T-helper 1 cell (primary cell): ENCODE data around the gene SLC12A3.
"Not testable (repeated sequence)": the region's sequence is repeated elsewhere in the genome, so short reads cannot be mapped to it uniquely, and the experiment has no call there.

Experiments used
- DNase-seq, 5 donors: peaks; one replicate each; pipeline ENCODE4 v3.0.0-alpha.2; 2012 to 2020

The SLC12A3 gene

GRCh38 chr16:56929639-56930038, 64.6 kb downstream of the SLC12A3 start:
- no peak for DNase-seq

- DNase-seq = no peak
Observed at GRCh38 chr16:56930486-56931270, 65.7 kb downstream of the SLC12A3 start.

- DNase-seq = peak in 1 of 5 donors; percentile 10
Observed at GRCh38 chr16:56931271-56931891, 66.4 kb downstream of the SLC12A3 start.

- DNase-seq = peak; percentile 97 to 99 (median 98)
Observed at GRCh38 chr16:56931892-56932720, 67.1 kb downstream of the SLC12A3 start, which contains the start of gene HERPUD1. Gene HERPUD1 (plus strand): TSS chr16:56932142. CDS start chr16:56932245, 103 bp downstream.

GRCh38 chr16:56932721-56933619, 68.0 kb downstream of the SLC12A3 start:
- peak in 3 of 5 donors; percentile 21 to 63 (median 31) for DNase-seq

GRCh38 chr16:56933828-56934598, 69.0 kb downstream of the SLC12A3 start:
- no peak for DNase-seq

- not testable (repeated sequence) for DNase-seq
Observed at GRCh38 chr16:56934599-56935145, 69.7 kb downstream of the SLC12A3 start.

GRCh38 chr16:56935201-56935600, 70.2 kb downstream of the SLC12A3 start:
- DNase-seq = no peak

GRCh38 chr16:56936491-56936890, 71.5 kb downstream of the SLC12A3 start:
- peak in 1 of 5 donors; percentile 52 for DNase-seq

GRCh38 chr16:56936950-56937349, 71.9 kb downstream of the SLC12A3 start:
- DNase-seq = no peak

- peak in 1 of 5 donors; percentile 89 for DNase-seq
Observed at GRCh38 chr16:56938664-56939513, 73.9 kb downstream of the SLC12A3 start.

- no peak for DNase-seq
Observed at GRCh38 chr16:56939801-56940200, 74.8 kb downstream of the SLC12A3 start.

GRCh38 chr16:56941092-56941491, 76.1 kb downstream of the SLC12A3 start:
- DNase-seq = no peak

- DNase-seq = no peak
Observed at GRCh38 chr16:56941856-56942331, 76.9 kb downstream of the SLC12A3 start.

GRCh38 chr16:56943761-56944375, 78.9 kb downstream of the SLC12A3 start:
- no peak for DNase-seq

GRCh38 chr16:56944954-56945839, 80.2 kb downstream of the SLC12A3 start:
- peak in 1 of 5 donors; percentile 76 for DNase-seq

- no peak for DNase-seq
Observed at GRCh38 chr16:56945847-56946527, 81.0 kb downstream of the SLC12A3 start.
